T47D (cell line): Measurements from ENCODE around the gene MYT1.

Experiments
- DNase-seq, 2 experiments: peaks; one replicate each; pipeline versions ENCODE4 v3.0.0 to v3.0.0-alpha.2; 2011 to 2012; ENCODE audit warnings: low read depth in 1 of 2, low spot score in 1 of 2
- JUND ChIP-seq: IDR thresholded peaks from 2 replicates; pipeline ENCODE4 v1.6.1; 2012; ENCODE audit warnings: low read depth
- in situ Hi-C: cut with HindIII; loops from 2 replicates; pipeline ENCODE4 v1.10.0; 2016; ENCODE audit warnings: low sequenced_read_pairs, low pct_unique_long_range_greater_than_20kb

MYT1 gene

DNA sequence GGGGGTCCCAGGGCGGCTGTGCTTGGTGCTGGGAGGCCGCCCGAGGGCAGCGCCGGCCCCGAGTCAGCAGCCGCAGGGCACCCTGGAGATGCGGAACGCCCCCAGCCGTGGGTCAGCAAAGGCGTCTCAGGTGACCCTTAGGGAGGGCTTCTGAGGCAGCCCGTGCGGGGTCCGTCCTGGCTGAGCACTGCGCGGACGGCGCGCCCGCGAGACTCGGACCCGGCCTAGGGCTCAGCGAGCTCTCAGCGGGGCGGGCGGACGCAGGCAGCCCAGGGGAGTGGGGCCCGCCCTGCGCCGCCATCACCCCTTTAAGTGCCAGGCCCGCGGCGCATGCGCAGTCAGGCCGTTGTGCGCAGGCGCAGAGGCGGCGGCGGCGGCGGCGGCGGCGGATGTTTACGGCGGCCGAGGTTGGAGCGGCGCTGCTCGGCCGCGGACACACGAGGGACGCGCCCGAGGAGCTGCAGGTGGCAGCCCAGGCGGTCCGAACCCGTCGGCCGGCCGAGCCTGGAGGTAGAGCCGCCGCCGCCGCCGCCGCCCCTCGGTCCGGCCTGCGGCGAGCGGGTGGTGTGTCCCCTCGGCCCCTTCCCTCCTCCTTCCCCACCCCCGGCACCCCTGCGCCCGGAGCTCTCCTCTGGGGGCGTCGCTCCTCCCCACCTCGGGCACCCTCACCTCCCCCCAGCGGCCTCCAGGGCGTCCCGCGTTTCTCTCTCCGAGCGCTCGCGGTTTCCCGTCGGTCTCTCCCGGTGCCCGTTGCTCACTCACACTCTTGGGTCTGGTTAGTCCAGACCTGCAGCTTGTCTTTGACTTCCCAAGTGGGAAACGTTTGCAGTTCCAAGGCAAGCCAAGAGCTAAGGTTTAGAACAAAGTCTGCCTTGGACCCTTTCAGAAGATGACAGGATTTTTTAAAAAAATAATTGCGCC is 91.4 kb downstream of the MYT1 start, which contains the start of gene PCMTD2:
TSS of gene PCMTD2 (plus strand) at position 388 of the 921 bp plus-strand sequence. CDS start 4,218 bp downstream, outside the sequence.
- DNase-seq: peak; percentile 94 to 98
- in situ Hi-C loops: no loop called here
- TF ChIP-seq JUND: no peak

DNA sequence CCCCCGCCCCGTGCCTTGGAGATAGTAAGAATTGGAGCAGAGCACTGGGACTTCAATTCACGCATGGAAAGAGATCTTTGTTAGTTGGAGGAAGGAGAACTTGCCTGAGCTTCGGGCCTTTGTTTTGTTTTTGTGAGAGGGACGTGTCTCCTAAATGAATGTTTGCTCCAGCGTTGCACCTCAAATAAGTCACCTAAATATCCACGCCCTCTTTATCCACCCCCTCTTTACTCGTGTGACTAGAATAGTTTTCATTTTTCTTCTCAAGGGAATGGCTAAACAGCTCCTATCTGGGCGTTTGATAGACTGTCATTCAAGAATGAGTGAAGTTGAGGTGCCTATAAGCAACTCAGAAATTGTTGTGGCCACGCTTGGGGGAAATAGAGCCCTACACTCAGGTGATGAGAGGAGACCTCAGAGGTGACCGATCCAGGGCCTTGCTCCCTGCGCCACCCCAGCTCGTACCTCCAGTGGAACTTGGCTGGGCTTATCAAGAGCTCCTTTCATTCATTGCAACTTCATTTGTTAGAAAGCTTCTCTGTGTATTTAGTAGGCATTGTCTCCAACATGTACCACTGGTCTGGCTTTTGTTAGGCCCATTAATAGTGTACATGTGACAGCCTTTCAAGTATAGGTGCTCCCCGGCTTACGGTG is 92.2 kb downstream of the MYT1 start:
- DNase-seq: no peak
- no peak for TF ChIP-seq JUND
- in situ Hi-C loops: no loop called here

DNA sequence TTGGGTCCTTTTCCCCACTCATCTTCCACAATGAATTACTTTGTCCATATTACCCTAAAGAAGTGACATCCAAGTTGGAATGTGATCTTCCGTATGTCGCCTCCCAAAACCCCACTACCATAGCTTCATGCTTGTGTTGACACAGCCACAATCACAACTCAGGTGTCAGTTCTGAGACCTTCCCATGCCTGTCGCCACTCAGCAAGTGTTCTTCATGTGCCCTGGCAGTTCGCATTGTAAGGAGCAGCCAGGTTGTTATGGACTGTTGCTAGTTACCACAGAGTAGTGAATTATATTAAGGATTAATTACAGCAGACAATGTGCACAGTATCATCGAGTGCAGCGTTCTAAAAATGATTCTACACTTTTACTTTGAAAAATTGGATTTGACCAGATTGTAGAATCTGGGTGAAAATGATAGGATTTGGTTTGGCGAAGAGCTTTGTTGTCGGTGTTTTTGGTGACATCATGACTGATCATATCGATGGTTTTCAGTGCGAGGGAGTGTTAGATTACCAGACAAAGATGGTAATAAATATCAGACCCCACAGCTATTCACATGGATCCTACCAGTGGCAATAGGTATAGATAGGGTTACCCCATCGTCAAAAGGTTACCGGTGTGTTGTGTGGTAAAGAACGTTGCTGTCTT is 93.0 kb downstream of the MYT1 start:
- in situ Hi-C loops: no loop called here
- DNase-seq: no peak
- no peak for TF ChIP-seq JUND

DNA sequence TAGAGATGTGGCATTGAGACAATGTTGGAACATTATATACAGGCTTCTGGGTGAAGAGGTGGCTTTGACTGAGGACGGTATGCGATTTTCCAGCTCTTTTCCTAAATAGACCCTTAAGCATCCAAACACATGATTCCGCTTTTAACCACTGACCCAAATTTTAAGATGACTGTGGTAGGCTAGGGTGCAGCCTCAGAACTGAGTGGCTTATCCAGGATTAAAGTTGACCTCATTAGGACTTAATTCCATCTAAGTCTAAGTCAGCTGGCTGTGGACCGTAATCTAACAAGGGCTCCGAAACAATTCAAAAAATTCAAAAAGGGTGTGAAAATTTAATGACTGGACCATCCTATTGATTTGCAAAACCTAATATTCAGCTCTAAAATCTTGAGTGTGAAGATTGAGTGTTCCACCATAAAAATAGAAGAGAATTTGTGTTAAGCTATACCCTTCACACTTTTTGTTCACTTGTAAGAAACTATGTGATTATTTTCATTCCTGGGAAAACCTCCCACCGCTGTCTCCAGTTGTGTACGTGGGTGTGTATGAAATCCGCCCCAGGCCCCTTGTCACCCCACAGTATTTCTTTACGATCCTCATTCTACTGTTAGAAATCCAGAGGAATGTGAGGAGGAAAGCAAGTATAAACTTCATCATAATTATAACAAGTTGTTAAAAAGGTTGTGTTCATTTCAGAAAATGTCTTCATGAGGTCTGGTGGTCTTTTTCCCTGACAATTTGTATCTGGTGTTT is 94.0 kb downstream of the MYT1 start:
- no peak for DNase-seq
- in situ Hi-C loops: no loop called here
- TF ChIP-seq JUND: no peak

DNA sequence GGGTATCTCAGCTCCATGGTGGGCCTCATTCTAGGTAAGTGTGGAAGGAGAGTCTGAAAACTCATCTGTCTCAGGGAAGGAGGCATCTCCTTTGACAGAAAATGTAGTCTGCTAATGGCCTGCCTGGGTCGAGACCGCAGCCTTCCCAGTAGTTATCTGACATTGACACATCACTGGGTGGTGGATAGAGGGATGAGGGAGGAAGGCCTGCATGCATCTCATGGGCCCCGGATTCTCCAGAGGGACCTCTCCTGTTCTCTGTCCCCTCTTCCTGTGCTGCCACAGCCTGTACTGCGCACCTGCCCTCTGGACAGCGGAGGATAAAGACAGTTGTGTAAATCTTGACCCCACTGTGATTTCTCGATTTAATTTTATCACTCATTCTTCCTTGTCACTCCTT is 96.0 kb downstream of the MYT1 start:
- no peak for DNase-seq
- TF ChIP-seq JUND: no peak
- in situ Hi-C loops: no loop called here

DNA sequence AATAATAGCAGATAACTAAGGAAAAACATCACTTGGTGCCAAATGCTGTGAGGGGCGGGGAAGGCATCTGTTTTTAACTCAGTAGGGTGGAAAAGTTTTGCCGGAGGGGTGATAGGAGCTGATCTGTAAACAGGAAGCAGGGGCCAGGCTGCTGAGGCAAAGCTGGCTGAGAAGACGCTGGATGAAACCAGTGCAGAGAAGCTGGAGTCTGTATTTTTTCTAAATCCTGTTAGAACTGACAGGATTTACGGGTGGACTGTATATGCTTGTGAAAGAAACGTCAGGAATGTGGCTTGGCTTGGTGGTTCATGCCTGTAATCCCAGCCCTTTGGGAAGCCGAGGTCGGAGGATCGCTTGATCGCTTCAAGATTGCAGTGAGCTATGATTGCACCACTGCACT is 96.9 kb downstream of the MYT1 start:
- TF ChIP-seq JUND: no peak
- no peak for DNase-seq
- in situ Hi-C loops: no loop called here

DNA sequence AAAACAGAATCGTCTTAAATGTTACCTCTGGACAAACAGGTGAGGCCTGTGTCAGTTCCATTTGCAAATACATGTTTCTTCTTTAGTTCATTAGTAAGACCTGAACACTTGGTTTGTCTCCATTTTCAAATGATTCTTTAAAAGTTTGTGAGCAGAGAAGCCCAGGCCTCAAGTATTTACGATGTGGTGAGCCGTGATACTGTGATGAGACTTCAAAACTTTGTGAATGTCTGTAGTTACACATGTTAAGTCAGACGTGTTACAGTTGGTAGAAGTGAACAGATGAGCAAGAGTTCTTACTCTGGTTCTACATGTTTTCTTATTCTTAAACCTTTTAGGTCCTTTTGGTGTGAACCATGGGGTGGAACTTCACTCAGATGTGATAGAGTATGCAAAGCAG is 99.8 kb downstream of the MYT1 start:
- TF ChIP-seq JUND: no peak
- DNase-seq: no peak
- in situ Hi-C loops: no loop called here

DNA sequence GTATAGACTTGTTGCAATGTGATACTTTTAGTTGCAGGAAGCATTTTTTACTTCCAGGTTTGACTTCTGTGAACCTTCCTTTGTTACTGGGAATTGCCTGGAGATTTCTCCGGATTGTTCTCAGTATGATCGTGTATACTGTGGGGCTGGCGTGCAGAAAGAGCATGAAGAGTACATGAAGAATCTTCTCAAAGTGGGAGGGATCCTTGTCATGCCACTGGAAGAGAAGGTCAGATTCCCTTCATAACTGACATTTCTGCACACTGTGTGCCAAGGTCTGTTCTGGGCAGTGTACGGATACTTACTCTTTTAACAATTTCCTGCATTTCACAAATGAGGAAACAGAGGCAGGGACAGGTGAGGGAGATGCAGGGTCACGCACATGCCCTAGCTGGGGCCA is 100.9 kb downstream of the MYT1 start:
- TF ChIP-seq JUND: no peak
- in situ Hi-C loops: no loop called here
- DNase-seq: no peak

DNA sequence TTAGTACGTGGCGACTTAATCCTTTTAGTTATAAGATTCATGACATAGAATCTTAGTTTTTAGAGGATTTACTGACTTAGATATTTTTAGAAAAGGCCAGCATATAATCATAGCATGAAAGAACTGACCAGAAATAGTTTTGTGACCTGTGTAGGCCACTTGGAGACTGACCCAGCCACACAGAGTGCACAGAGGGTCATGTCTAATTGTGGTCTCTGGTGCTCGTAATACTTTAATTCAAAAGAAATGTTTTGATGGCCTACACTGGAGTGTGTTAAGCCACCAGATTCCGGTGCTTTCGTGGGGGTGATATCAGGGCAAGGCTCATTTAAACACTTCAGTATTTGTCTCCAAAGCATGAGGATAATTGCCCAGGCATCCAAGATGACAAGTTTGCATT is 102.7 kb downstream of the MYT1 start:
- in situ Hi-C loops: no loop called here
- no peak for TF ChIP-seq JUND
- DNase-seq: no peak

DNA sequence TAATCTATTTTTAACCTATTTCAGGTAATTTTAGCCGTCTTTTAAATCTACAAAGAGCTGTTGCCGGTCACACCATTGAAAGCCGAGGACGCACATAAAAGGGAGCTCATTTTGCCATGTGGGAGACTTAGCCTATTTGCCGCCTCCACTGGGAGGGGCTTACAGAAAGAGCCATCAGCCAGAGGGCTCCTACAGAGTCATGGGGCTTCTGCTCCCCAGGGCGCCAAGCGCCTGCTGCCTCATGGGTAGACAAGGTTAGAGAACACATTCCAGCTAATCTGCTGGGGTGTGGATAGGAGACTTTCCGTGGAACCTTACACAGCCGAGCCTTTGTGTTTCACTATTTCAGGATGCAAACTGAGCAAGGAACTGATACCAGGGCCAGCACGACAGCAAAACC is 103.9 kb downstream of the MYT1 start:
- no peak for DNase-seq
- in situ Hi-C loops: no loop called here
- no peak for TF ChIP-seq JUND

DNA sequence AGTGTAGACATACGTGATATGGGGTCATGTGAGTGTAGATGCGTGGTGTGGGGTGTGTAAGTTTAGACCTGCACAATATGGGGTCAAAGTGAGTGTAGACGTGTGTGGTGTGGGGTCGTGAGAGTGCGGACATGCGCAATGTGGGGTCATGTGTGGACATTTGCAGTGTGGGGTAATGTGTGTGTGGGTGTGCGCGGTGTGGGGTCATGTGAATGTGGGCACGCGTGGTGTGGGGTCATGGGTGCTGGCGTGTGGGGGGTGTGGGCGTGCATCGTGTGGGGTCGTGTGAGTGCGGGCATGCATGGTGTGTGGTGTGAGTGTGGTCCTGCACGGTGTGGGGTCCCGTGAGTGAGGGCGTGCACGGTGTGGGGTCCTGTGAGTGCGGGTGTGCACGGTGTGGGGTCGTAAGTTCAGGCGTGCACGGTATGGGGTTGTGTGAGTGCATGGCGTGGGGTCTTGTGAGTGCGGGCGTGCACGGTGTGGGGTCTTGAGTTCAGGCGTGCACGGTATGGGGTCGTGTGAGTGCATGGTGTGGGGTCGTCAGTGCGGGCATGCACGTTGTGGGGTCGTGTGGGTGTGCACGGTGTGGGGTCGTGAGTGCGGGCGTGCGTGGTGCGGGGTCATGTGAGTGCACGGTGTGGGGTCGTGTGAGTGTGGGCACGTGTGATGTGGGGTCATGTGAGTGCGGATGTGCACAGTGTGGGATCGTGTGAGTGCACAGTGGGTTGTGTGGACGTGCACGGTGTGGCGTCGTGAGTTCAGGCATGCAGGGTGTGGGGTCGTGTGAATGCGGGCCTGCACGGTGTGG is 105.6 kb downstream of the MYT1 start:
- DNase-seq: no peak
- in situ Hi-C loops: no loop called here
- TF ChIP-seq JUND: no peak
